ENCODE results near the gene AK9. TPM values are rescaled to one million over a fixed set of nuclear protein-coding genes. Genes with fewer than 3 reads are reported as not detected.

Gene AK9
- total and polyA plus RNA-seq, 4 donors = 1.1 to 5.3 (median 3.8) TPM

DNA sequence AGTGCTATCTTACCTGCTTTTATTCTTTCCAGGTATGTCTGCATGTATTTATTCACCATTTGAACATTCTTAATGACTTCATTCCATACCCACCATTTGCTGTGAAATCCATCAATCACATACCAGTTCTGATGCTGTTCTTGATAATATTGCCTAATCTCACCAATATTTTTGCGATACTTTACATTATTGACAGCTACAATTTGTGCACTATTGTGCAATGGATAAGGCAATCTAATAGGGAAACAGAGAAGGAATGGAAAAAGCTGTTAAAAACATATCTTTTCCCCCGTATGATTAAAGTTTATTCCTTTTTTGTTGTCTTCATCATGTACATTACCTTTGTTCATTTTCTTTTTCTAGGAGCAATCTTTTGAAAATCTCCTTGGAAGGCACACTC lies 184.7 kb downstream of the AK9 start:
- TF ChIP-seq, protein P1, sequence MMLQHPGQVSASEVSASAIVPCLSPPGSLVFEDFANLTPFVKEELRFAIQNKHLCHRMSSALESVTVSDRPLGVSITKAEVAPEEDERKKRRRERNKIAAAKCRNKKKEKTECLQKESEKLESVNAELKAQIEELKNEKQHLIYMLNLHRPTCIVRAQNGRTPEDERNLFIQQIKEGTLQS (IDR thresholded peaks at IDR 0.05) = no peak
- no peak for TF ChIP-seq FOXA1 (IDR thresholded peaks at IDR 0.05)
- no peak for TF ChIP-seq NR2F2 (IDR thresholded peaks at IDR 0.05)
- TF ChIP-seq, protein P2, sequence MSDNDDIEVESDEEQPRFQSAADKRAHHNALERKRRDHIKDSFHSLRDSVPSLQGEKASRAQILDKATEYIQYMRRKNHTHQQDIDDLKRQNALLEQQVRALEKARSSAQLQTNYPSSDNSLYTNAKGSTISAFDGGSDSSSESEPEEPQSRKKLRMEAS (IDR thresholded peaks at IDR 0.05) = no peak
- TF ChIP-seq FOXA2 (IDR thresholded peaks at IDR 0.05) = no peak
- TF ChIP-seq RXRA (IDR thresholded peaks at IDR 0.05) = no peak
- no peak for TF ChIP-seq JUND (IDR thresholded peaks at IDR 0.05)
- no peak for TF ChIP-seq SP1 (IDR thresholded peaks at IDR 0.05)
- TF ChIP-seq, protein P3, sequence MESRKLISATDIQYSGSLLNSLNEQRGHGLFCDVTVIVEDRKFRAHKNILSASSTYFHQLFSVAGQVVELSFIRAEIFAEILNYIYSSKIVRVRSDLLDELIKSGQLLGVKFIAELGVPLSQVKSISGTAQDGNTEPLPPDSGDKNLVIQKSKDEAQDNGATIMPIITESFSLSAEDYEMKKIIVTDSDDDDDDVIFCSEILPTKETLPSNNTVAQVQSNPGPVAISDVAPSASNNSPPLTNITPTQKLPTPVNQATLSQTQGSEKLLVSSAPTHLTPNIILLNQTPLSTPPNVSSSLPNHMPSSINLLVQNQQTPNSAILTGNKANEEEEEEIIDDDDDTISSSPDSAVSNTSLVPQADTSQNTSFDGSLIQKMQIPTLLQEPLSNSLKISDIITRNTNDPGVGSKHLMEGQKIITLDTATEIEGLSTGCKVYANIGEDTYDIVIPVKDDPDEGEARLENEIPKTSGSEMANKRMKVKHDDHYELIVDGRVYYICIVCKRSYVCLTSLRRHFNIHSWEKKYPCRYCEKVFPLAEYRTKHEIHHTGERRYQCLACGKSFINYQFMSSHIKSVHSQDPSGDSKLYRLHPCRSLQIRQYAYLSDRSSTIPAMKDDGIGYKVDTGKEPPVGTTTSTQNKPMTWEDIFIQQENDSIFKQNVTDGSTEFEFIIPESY (IDR thresholded peaks at IDR 0.05) = no peak
- TF ChIP-seq CTCF (IDR thresholded peaks at IDR 0.05; ENCODE audit: low read depth, low read length, missing input control) = no peak
- TF ChIP-seq TAF1 (conservative IDR thresholded peaks at IDR 0.05) = no peak
- TF ChIP-seq, protein P4, sequence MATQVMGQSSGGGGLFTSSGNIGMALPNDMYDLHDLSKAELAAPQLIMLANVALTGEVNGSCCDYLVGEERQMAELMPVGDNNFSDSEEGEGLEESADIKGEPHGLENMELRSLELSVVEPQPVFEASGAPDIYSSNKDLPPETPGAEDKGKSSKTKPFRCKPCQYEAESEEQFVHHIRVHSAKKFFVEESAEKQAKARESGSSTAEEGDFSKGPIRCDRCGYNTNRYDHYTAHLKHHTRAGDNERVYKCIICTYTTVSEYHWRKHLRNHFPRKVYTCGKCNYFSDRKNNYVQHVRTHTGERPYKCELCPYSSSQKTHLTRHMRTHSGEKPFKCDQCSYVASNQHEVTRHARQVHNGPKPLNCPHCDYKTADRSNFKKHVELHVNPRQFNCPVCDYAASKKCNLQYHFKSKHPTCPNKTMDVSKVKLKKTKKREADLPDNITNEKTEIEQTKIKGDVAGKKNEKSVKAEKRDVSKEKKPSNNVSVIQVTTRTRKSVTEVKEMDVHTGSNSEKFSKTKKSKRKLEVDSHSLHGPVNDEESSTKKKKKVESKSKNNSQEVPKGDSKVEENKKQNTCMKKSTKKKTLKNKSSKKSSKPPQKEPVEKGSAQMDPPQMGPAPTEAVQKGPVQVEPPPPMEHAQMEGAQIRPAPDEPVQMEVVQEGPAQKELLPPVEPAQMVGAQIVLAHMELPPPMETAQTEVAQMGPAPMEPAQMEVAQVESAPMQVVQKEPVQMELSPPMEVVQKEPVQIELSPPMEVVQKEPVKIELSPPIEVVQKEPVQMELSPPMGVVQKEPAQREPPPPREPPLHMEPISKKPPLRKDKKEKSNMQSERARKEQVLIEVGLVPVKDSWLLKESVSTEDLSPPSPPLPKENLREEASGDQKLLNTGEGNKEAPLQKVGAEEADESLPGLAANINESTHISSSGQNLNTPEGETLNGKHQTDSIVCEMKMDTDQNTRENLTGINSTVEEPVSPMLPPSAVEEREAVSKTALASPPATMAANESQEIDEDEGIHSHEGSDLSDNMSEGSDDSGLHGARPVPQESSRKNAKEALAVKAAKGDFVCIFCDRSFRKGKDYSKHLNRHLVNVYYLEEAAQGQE (IDR thresholded peaks at IDR 0.05) = no peak
- no peak for TF ChIP-seq RAD21 (IDR thresholded peaks at IDR 0.05)
- TF ChIP-seq HNF4G (IDR thresholded peaks at IDR 0.05) = no peak
- TF ChIP-seq HNF4A (conservative IDR thresholded peaks at IDR 0.05) = no peak
- no peak for TF ChIP-seq YY1 (IDR thresholded peaks at IDR 0.05)
- no peak for TF ChIP-seq EGR1 (IDR thresholded peaks at IDR 0.05; ENCODE audit: low read depth in 2 of 2)
- no peak for TF ChIP-seq GABPA (IDR thresholded peaks at IDR 0.05 in 1 of 2, conservative IDR thresholded peaks at IDR 0.05 in 1 of 2)
- Histone ChIP-seq H3K27me3 (ENCODE audit: control insufficient read depth in 4 of 4, insufficient read depth in 4 of 4, low read length in 3 of 4) (no peaks in the 10 kb centered on the region), H3K36me3 (ENCODE audit: control insufficient read depth in 4 of 4, insufficient read depth in 3 of 4, low read depth in 1 of 4, low read length in 3 of 4) (no peaks in the 10 kb centered on the region), H3K9me3 (ENCODE audit: control insufficient read depth in 4 of 4, low read length in 3 of 4) (no peaks in the 10 kb centered on the region), H3K4me3 (ENCODE audit: low read depth in 1 of 3, low read length in 3 of 3) (no peak overlapping the region), H3K4me1 (ENCODE audit: control insufficient read depth in 4 of 4, insufficient read depth in 4 of 4, low read length in 3 of 4) (peaks cover 0 to 10% (median 9%) of the 10 kb centered on the region in 4 donors), H3K27ac (ENCODE audit: low read depth in 1 of 2, low read length in 2 of 2) (no peak overlapping the region), H3K9ac (ENCODE audit: low read depth in 1 of 2, low read length in 2 of 2) (no peak overlapping the region)
- DNase-seq (ENCODE audit: low spot score) = no peak
- 95% methylated on average over 2 of the region's 2 CpGs for WGBS
